IPS DF 4.7 (cell line): Measurements from ENCODE around the gene ARMC2.

ENCODE experiments used
- DNase-seq: peaks from one replicate; pipeline ENCODE4 v3.0.0-alpha.2; 2013; ENCODE audit warnings: low spot score; ENCODE audit errors: extremely low read depth

Gene ARMC2

DNA sequence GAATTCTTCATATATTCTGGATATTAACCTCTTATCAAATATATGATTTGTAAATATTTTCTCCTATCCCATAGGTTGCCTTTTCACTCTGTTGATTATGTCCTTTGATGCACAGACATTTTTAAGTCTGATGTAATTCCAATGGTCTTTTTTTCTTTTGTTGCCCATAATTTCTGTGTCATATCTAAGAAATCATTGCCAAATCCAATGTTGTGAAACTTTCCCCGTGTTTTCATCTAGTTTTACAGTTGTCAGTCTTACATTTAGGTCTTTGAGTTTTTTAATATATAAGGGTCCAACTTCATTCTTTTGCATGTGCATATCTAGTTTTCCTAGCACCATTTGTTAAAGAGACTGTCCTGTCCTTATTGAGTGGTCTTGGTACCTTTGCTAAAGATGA is 134.9 kb downstream of the ARMC2 start:
- DNase-seq: no peak

DNA sequence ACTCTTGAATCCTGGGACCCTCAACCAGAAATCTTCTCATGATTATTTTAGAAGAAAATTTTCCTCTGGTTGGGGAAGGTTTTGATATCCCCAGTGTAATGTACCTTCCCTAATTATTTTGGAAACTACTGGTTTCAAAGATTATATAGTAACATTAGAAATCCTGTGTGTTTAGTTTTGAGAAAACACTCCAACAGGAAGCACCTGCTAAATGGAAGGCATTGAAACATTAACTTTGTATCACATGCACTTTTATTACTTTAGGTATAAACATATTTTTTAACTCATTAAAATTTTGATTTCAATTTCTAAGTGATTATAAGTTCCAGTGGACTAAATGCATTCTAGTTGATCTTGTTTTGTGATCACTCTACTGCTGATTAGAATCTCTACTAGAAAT is 137.1 kb downstream of the ARMC2 start:
- no peak for DNase-seq

DNA sequence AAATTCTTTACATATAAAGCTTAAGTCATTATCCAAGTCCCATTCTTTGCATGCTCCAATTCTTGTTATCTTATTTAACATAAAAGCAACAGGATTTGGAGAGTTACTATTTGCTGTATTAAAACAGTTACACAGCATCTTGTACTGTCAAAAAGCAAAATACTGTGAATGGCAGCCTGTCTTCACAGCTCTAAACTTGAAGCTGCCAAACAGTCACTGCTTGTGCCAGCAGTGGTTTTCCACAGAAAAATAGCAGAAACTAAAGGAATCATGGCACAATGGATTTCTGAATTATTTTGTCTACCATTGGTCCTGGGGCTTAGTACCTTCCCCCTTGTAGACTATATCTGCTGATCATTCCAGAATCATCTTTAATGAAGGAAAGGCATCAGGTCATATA is 138.9 kb downstream of the ARMC2 start:
- DNase-seq: no peak

GRCh38 chr6:108988296-108988695 is 140.1 kb downstream of the ARMC2 start:
- DNase-seq: no peak

- DNase-seq: no peak
Measured at GRCh38 chr6:108988765-108989164, 140.5 kb downstream of the ARMC2 start.

GRCh38 chr6:108989700-108990099 is 141.5 kb downstream of the ARMC2 start:
- no peak for DNase-seq

GRCh38 chr6:108993876-108994275 is 145.7 kb downstream of the ARMC2 start:
- no peak for DNase-seq

DNA sequence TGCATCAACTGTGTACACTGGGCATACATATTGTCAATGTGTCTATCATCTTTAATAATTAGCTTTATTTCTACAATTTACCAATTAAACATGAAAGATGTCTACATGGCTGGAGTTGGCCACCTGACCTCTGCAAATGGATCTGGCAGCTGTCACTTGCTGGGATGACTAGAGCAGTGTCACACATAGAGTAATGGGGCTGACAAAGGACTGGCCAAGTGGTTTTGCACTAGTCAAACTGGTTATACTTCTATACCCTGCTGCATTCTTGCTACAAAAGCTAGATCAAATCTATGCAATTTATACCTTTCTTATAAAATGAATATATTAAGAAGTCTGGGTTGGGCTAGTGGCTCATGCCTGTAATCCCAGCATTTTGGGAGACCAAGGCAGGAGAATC is 147.1 kb downstream of the ARMC2 start:
- DNase-seq: no peak

GRCh38 chr6:108996208-108996607 is 148.0 kb downstream of the ARMC2 start:
- DNase-seq: no peak

DNA sequence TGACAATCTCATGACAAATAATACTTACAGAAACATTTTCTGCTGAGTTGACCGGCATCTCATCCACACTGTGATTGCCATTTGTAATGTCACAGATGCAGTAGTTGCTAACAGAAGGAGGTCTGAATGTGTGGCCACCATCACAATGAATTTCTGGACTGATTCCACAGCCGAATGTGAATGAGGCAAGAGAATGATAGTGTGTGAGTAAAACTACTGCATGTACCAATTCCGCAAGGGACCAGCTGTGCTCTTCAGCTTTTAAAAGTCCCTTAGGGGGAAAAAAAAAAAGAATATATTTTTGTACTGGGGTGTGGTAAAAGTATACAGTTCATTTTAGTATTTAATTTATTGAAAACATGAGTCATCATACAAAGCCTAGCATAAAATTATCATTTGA is 150.3 kb downstream of the ARMC2 start:
- no peak for DNase-seq

- DNase-seq: no peak
Measured at GRCh38 chr6:108999428-108999827, 151.2 kb downstream of the ARMC2 start.

- no peak for DNase-seq
Measured at GRCh38 chr6:109000289-109000688, 152.1 kb downstream of the ARMC2 start.

DNA sequence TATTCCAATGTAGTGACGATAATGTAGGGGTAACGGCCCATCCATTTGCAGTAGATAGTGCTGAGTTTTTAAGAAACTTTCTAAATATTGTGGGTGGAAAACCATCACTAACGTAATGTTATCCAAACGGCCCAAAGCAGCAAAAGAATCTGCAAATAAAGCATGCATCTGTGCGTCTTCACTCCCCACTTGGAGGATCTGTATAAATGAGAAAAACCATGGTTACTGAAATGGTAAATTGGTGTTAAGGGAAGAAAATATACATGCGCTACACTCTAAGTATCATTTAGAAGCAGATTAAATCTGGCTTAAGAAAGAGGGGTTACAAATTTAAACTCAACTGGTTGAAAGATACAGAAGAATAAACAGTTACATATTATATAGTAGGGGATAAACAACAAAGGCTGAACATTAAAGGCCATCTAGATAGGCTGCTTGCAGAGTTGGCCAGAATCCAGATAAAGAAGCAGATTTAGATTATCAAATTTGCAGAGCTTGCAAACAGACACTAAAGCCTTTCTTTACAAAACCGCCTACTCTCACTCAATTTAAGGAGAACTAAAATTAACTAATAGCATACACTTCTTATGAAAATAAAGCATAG is 153.2 kb downstream of the ARMC2 start:
- no peak for DNase-seq

DNA sequence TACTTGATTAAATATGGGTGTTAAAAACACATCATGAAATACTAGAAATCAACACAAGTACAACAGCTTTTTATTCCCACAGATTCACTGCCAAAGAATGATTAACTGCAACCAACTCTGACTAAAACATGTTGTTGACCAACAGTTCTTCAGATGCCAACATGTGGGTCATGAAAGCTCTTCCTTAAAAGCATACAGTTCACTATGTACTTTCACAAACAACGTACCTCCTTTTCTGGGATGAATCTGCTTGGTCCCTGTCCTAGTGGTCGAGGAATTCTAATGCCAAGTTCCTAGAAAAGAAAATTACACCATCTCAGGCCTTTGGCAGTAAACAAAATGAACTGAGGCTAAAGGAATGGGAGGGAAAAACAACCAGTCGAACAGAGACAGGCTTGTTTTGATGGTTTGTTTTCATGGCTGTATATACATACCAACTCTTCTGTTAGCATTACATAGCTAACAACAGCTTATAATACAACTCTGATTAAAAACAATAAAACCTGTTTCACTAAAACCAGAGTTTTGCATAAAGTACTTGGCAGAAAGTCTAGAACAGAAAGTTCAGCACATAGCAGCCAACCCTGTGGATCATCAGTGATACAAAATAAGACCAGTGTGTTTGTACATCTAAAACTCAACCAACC is 154.0 kb downstream of the ARMC2 start:
- DNase-seq: no peak

GRCh38 chr6:109002882-109003281 is 154.7 kb downstream of the ARMC2 start:
- DNase-seq: no peak

DNA sequence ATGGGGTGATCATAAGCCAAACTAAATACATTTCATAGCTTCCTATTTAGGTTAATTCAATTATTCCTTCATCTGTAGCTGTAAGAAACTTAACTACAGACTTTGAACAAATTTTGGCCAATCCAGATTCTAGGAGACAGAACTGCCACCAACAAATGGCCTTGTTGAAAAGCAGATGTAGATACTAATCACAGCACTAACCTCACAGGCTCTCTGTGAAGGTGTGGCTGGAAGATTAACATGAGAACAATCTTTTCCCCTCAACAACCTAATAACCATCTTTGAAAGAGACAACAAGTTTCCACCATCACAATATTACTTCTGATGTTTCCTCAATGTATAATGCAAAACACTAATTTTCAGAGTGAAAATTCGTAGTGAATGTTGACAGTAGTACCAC is 158.6 kb downstream of the ARMC2 start:
- DNase-seq: no peak

- DNase-seq: no peak
Measured at GRCh38 chr6:109007521-109007920, 159.3 kb downstream of the ARMC2 start.

- DNase-seq: no peak
Measured at GRCh38 chr6:109008054-109008453, 159.8 kb downstream of the ARMC2 start.

- DNase-seq: no peak
Measured at GRCh38 chr6:109008537-109009235, 160.5 kb downstream of the ARMC2 start.

DNA sequence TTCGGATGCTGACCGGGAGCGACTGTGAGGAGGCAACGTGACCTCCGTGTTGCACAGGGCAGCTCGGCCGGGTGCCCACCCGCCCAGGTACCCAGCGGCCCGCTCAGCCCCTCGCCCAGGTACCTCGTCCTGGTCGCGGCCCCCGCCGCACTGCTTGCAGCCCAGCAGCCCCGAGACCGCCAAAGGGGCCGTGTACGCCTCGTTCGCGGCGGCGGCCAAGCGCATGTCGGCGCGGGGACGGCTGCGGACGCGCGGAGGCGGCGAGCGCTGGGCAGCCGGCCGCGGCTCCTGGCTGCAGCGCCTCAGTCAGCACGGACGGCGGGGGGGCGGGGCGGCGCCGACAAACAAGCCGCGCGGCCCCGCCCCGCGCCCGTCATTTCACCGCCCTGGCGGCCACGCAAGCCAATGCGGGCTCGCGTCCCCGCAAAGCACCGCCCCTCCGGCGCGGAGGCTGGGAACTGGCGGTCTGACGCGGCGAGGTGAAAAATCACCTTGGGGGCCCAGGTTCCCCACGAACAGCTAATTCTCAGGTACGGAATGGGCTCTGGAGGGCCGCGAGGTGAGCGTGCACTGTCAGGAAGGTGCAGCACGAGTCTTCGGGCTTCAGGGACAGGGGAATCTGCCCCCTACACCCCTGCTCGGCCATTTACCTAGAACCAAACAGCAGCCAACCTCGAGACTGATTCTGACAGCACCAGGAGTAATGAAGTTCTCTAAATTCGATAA is 161.2 kb downstream of the ARMC2 start:
- peak; percentile 53 for DNase-seq

DNA sequence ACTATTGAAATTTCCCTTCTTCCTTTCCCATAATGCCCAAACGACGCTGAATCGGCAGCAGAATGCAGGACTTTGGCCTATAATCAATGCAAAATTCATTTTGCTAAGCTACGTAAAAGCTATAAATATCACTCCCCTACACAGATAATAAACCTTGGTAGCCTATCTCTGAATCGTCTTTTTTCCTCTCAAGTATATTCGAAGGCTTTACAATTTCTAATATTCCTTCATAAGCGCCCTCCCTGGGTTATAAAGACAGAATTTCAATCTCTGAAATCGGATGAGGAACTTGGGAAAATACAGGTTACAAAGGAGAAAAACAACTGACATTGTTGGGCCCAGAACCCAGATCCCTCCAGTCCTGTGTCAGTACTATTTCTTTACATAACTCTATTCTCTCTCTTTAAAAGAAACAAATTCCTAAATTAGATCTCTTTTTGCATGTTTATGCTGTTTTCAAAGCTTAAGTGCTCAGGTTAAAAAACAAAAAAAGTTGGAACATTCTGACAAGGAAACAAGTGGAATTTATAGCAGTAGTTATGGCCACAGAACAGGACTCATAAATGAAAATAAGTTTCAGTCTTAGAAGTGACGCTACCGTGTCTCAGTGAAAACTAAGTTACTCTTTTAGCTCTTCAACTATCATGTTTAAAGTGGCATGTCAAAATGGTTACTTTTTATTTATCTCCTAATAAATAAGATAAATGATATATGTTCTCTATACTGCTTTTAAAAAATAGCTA is 161.9 kb downstream of the ARMC2 start:
- DNase-seq: no peak

DNA sequence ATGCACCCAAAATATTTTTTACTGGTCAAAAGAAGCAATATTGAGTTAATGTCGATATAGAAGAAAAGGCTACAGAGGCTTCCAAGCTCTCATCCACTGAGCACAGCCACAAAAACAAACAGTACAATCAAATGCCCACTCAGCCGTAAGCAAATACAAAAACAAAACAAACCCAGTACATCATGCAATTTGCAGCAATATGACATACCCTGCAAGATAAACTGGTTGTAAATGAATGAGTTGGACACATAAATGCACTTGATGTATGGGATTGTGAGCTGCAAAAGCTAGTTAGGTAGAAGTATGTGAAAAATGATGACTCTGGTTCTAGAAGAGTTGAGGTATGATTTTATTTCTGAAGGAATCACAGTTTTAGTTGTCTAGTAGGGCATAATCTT is 162.5 kb downstream of the ARMC2 start:
- DNase-seq: no peak
